Measurements from ENCODE around the gene IRAK3.
"Not testable (repeated sequence)": the region's sequence is repeated elsewhere in the genome, so short reads cannot be mapped to it uniquely, and the experiment has no call there.

Gene IRAK3

GRCh38 chr12:66170606-66171005 is 18.4 kb upstream of the IRAK3 start:
- no peak for FAIRE-seq
- no peak for DNase-seq (ENCODE audit: low spot score)

- not testable (repeated sequence) for FAIRE-seq; DNase-seq (ENCODE audit: low spot score)
These were observed 14.4 kb upstream of the IRAK3 start for GRCh38 chr12:66174391-66175325.

GRCh38 chr12:66176105-66176900 is 12.7 kb upstream of the IRAK3 start:
- FAIRE-seq (no peak), DNase-seq (ENCODE audit: low spot score) (no peak)

- no peak for FAIRE-seq
- DNase-seq (ENCODE audit: low spot score) = no peak
These were observed 6.1 kb upstream of the IRAK3 start for GRCh38 chr12:66182956-66183355.

GRCh38 chr12:66184822-66185221 is 4.2 kb upstream of the IRAK3 start:
- not testable (repeated sequence) for DNase-seq (ENCODE audit: low spot score); FAIRE-seq

- DNase-seq (ENCODE audit: low spot score) (no peak), FAIRE-seq (no peak)
These were observed 2.0 kb upstream of the IRAK3 start for GRCh38 chr12:66187036-66187435.

- FAIRE-seq (no peak), DNase-seq (ENCODE audit: low spot score) (no peak)
These were observed 1.2 kb upstream of the IRAK3 start for GRCh38 chr12:66187821-66188220.

GRCh38 chr12:66189486-66189843 is 451 bp downstream of the IRAK3 start:
- DNase-seq (ENCODE audit: low spot score) (no peak), FAIRE-seq (no peak)

GRCh38 chr12:66189889-66190288 is 875 bp downstream of the IRAK3 start:
- FAIRE-seq (no peak), DNase-seq (ENCODE audit: low spot score) (no peak)

GRCh38 chr12:66190519-66191370 is 1.7 kb downstream of the IRAK3 start:
- FAIRE-seq (no peak), DNase-seq (ENCODE audit: low spot score) (no peak)

GRCh38 chr12:66191547-66192126 is 2.6 kb downstream of the IRAK3 start:
- no peak for DNase-seq (ENCODE audit: low spot score)
- FAIRE-seq = no peak

GRCh38 chr12:66194122-66194521 is 5.1 kb downstream of the IRAK3 start:
- DNase-seq (ENCODE audit: low spot score) (no peak), FAIRE-seq (no peak)

- DNase-seq (ENCODE audit: low spot score) = no peak
- FAIRE-seq = no peak
These were observed 6.2 kb downstream of the IRAK3 start for GRCh38 chr12:66195242-66195641.

- FAIRE-seq = no peak
- no peak for DNase-seq (ENCODE audit: low spot score)
These were observed 7.8 kb downstream of the IRAK3 start for GRCh38 chr12:66196806-66197205.

GRCh38 chr12:66197495-66197921 is 8.5 kb downstream of the IRAK3 start:
- DNase-seq (ENCODE audit: low spot score) = no peak
- no peak for FAIRE-seq

GRCh38 chr12:66199141-66199540 is 10.1 kb downstream of the IRAK3 start:
- DNase-seq (ENCODE audit: low spot score) = no peak
- FAIRE-seq = no peak

- no peak for FAIRE-seq
- no peak for DNase-seq (ENCODE audit: low spot score)
These were observed 11.0 kb downstream of the IRAK3 start for GRCh38 chr12:66199831-66200509.

GRCh38 chr12:66203820-66204219 is 14.8 kb downstream of the IRAK3 start:
- DNase-seq (ENCODE audit: low spot score) (no peak), FAIRE-seq (no peak)

- no peak for DNase-seq (ENCODE audit: low spot score)
- FAIRE-seq = no peak
These were observed 17.1 kb downstream of the IRAK3 start for GRCh38 chr12:66206141-66206540.

GRCh38 chr12:66210840-66211239 is 21.8 kb downstream of the IRAK3 start:
- DNase-seq (ENCODE audit: low spot score) = no peak
- FAIRE-seq = no peak

Data from urothelium cell line (cell line).